Measurements from ENCODE around the gene PDE4D. TPM values are rescaled to one million over a fixed set of nuclear protein-coding genes. Genes with fewer than 3 reads are reported as not detected.

Gene PDE4D
- 4.4 TPM for polyA plus RNA-seq (2013, experiment 1 of 2; ENCODE audit: insufficient read length)
- polyA plus RNA-seq (2013, experiment 2 of 2; ENCODE audit: insufficient read length), result 5.9 TPM

- DNase-seq, result peak; percentile 78
These were observed at the start of gene PDE4D for GRCh38 chr5:59893429-59894227. Gene PDE4D (minus strand): TSS chr5:59893726.

GRCh38 chr5:59937633-59938032 lies 44.1 kb upstream of the PDE4D start:
- no peak for DNase-seq

- peak; percentile 1 for DNase-seq
These were observed 29.9 kb upstream of the PDE4D start for GRCh38 chr5:59923465-59923864.

GRCh38 chr5:59922220-59922619 lies 28.7 kb upstream of the PDE4D start:
- DNase-seq, result no peak

- DNase-seq, result no peak
These were observed 28.3 kb upstream of the PDE4D start for GRCh38 chr5:59921816-59922215.

- no peak for DNase-seq
These were observed 26.0 kb upstream of the PDE4D start for GRCh38 chr5:59919484-59919883.

GRCh38 chr5:59917121-59917520 lies 23.6 kb upstream of the PDE4D start:
- DNase-seq, result peak; percentile 5

GRCh38 chr5:59905188-59905587 lies 11.7 kb upstream of the PDE4D start:
- no peak for DNase-seq

GRCh38 chr5:59897075-59897474 lies 3.5 kb upstream of the PDE4D start:
- no peak for DNase-seq

GRCh38 chr5:59891962-59892643 lies 1.4 kb downstream of the PDE4D start:
- no peak for DNase-seq

- DNase-seq, result no peak
These were observed 6.3 kb downstream of the PDE4D start for GRCh38 chr5:59887274-59887673.

GRCh38 chr5:59874675-59875074 lies 18.9 kb downstream of the PDE4D start:
- DNase-seq, result peak; percentile 16

GRCh38 chr5:59873113-59873512 lies 20.4 kb downstream of the PDE4D start:
- DNase-seq, result peak; percentile 91

- DNase-seq, result no peak
These were observed 26.9 kb downstream of the PDE4D start for GRCh38 chr5:59866661-59867060.

- no peak for DNase-seq
These were observed 28.8 kb downstream of the PDE4D start for GRCh38 chr5:59864718-59865117.

- DNase-seq, result peak; percentile 41
These were observed 29.7 kb downstream of the PDE4D start for GRCh38 chr5:59863777-59864176.

GRCh38 chr5:59856358-59856757 lies 37.2 kb downstream of the PDE4D start:
- no peak for DNase-seq

GRCh38 chr5:59850766-59851165 lies 42.8 kb downstream of the PDE4D start:
- no peak for DNase-seq

- DNase-seq, result no peak
These were observed 45.9 kb downstream of the PDE4D start for GRCh38 chr5:59847586-59847985.

- DNase-seq, result no peak
These were observed 47.8 kb downstream of the PDE4D start for GRCh38 chr5:59845730-59846129.

GRCh38 chr5:59843511-59844213 lies 49.9 kb downstream of the PDE4D start:
- DNase-seq, result no peak

GRCh38 chr5:59842999-59843398 lies 50.5 kb downstream of the PDE4D start:
- DNase-seq, result peak; percentile 19

- DNase-seq, result peak; percentile 76
These were observed 53.3 kb downstream of the PDE4D start for GRCh38 chr5:59840200-59840601.
